GM21723 (cell line): ENCODE data around the gene STRN3.

Experiments
- ATAC-seq: cut with Tn5 transposase; IDR thresholded peaks from one replicate; pipeline ENCODE4 v1.9.1; 2021; ENCODE audit warnings: mild to moderate bottlenecking, moderate library complexity; ENCODE audit not compliant: unreplicated experiment

The STRN3 gene

GRCh38 chr14:30876692-30877091 is 149.5 kb downstream of the STRN3 start:
- ATAC-seq: no peak

- ATAC-seq: no peak
Observed at GRCh38 chr14:30875788-30876053, 150.5 kb downstream of the STRN3 start.

- peak; percentile 33 for ATAC-seq
Observed at GRCh38 chr14:30874999-30875787, 151.0 kb downstream of the STRN3 start.

- peak; percentile 77 for ATAC-seq
Observed at GRCh38 chr14:30874120-30874998, 151.8 kb downstream of the STRN3 start, which contains the start of gene COCH. Gene COCH (plus strand): TSS chr14:30874559. CDS start chr14:30874939, 380 bp downstream.

GRCh38 chr14:30873308-30874119 is 152.7 kb downstream of the STRN3 start:
- ATAC-seq: no peak

- ATAC-seq: no peak
Observed at GRCh38 chr14:30872602-30873001, 153.6 kb downstream of the STRN3 start.

GRCh38 chr14:30869551-30870155 is 156.5 kb downstream of the STRN3 start:
- ATAC-seq: no peak

- no peak for ATAC-seq
Observed at GRCh38 chr14:30868736-30869135, 157.4 kb downstream of the STRN3 start.

- ATAC-seq: no peak
Observed at GRCh38 chr14:30864934-30865333, 161.2 kb downstream of the STRN3 start.

- ATAC-seq: no peak
Observed at GRCh38 chr14:30861200-30861599, 165.0 kb downstream of the STRN3 start.

- peak; percentile 61 for ATAC-seq
Observed at GRCh38 chr14:30855345-30856037, 170.7 kb downstream of the STRN3 start.

- no peak for ATAC-seq
Observed at GRCh38 chr14:30854492-30854891, 171.7 kb downstream of the STRN3 start.

GRCh38 chr14:30853946-30854345 is 172.2 kb downstream of the STRN3 start:
- ATAC-seq: no peak

- ATAC-seq: no peak
Observed at GRCh38 chr14:30849983-30850382, 176.2 kb downstream of the STRN3 start.

GRCh38 chr14:30849354-30849753 is 176.8 kb downstream of the STRN3 start:
- peak; percentile 96 for ATAC-seq

- ATAC-seq: no peak
Observed at GRCh38 chr14:30848449-30849240, 177.5 kb downstream of the STRN3 start.
